H1 (cell line): ENCODE data around the gene TOP2A. TPM values are rescaled to one million over a fixed set of nuclear protein-coding genes. Genes with fewer than 3 reads are reported as not detected.

Experiments used
- CTCF ChIA-PET: fragments of 300-600 bp; sonication (Branson Sonifier 250); formaldehyde crosslinking; loops from one replicate; lab custom pipeline; 2021; ENCODE audit not compliant: partially characterized antibody; lab: Charles Lee
- POLR2A ChIA-PET: fragments of 300-600 bp; sonication (Branson Sonifier 250); formaldehyde crosslinking; loops from one replicate; lab custom pipeline; 2021; ENCODE audit warnings: inconsistent platforms; ENCODE audit not compliant: partially characterized antibody; lab: Charles Lee
- DNase-seq, 2 experiments: peaks; one replicate each; pipeline versions ENCODE4 v3.0.0 to v3.0.0-alpha.2; 2010 to 2022; ENCODE audit warnings: low spot score in 2 of 2, low read depth in 1 of 2, mixed read lengths in 1 of 2
- FAIRE-seq: peaks from 2 replicates; lab custom pipeline; 2011; peaks lifted over from hg19 to GRCh38; lab: Jason Lieb, UNC
- H2AFZ ChIP-seq: 2 replicates; pipeline ENCODE4 v1.8.1; 2012; ENCODE audit warnings: low read length, inconsistent platforms
- H2AK5ac ChIP-seq: 2 replicates; pipeline ENCODE4 v1.6.1; 2013; ENCODE audit warnings: low read depth, low read length
- H2BK120ac ChIP-seq: replicated peaks from 2 replicates; pipeline ENCODE3; 2013; ENCODE audit warnings: low read depth, low read length, inconsistent platforms
- H2BK12ac ChIP-seq: 2 replicates; pipeline ENCODE4 v1.6.1; 2013; ENCODE audit warnings: low read depth, low read length
- H2BK15ac ChIP-seq: 2 replicates; pipeline ENCODE4 v1.6.1; 2013; ENCODE audit warnings: low read length
- H2BK20ac ChIP-seq: 2 replicates; pipeline ENCODE4 v1.6.1; 2013; ENCODE audit warnings: low read length
- H2BK5ac ChIP-seq: 2 replicates; pipeline ENCODE4 v1.6.1; 2013; ENCODE audit warnings: low read depth, low read length
- H3K14ac ChIP-seq: 2 replicates; pipeline ENCODE4 v1.6.1; 2013; ENCODE audit warnings: inconsistent platforms; ENCODE audit not compliant: insufficient read length
- H3K18ac ChIP-seq: 2 replicates; pipeline ENCODE4 v1.6.1; 2013; ENCODE audit warnings: low read length; ENCODE audit errors: extremely low read depth
- H3K23ac ChIP-seq: 2 replicates; pipeline ENCODE4 v1.6.1; 2013; ENCODE audit warnings: inconsistent platforms; ENCODE audit not compliant: insufficient read length
- H3K23me2 ChIP-seq: 2 replicates; pipeline ENCODE4 v1.6.1; 2013; ENCODE audit warnings: low read depth, low read length
- H3K27ac ChIP-seq: 2 replicates; pipeline ENCODE4 v1.6.1; 2011; ENCODE audit warnings: low read depth, low read length, inconsistent platforms
- H3K27me3 ChIP-seq, 4 experiments: replicated peaks in 1 of 4; 1 replicate in 1 of 4; 2 replicates in 3 of 4; pipeline versions ENCODE4 v1.6.1 to v1.8.1; 2011 to 2013; ENCODE audit warnings: low read length in 3 of 4, mild to moderate bottlenecking in 3 of 4, inconsistent platforms in 2 of 4, mixed read lengths in 2 of 4, moderate library complexity in 1 of 4; ENCODE audit not compliant: control insufficient read depth in 3 of 4, insufficient read depth in 3 of 4; ENCODE audit errors: extremely low read depth in 1 of 4
- H3K36me3 ChIP-seq, 4 experiments: 2 replicates each; pipeline versions ENCODE4 v1.6.1 to v1.8.1; 2011 to 2013; ENCODE audit warnings: mild to moderate bottlenecking in 4 of 4, low read length in 3 of 4, moderate library complexity in 2 of 4, control low read depth in 1 of 4, inconsistent platforms in 1 of 4; ENCODE audit not compliant: insufficient read depth in 4 of 4, control insufficient read depth in 2 of 4
- H3K4ac ChIP-seq: replicated peaks from 2 replicates; pipeline ENCODE3; 2013; ENCODE audit warnings: low read length, low read depth, mixed read lengths, inconsistent platforms; ENCODE audit not compliant: insufficient read length
- H3K4me1 ChIP-seq, 4 experiments: replicated peaks in 1 of 4; 1 replicate in 1 of 4; 2 replicates in 3 of 4; pipeline versions ENCODE4 v1.6.1 to v1.8.1; 2011 to 2013; ENCODE audit warnings: low read length in 3 of 4, inconsistent platforms in 2 of 4, mixed read lengths in 1 of 4; ENCODE audit not compliant: insufficient read depth in 4 of 4, control insufficient read depth in 3 of 4
- H3K4me2 ChIP-seq, 2 experiments: 2 replicates each; pipeline versions ENCODE4 v1.6.1 to v1.8.1; 2011 to 2013; ENCODE audit warnings: low read depth in 2 of 2, low read length in 2 of 2, control low read depth in 1 of 2, inconsistent platforms in 1 of 2, mild to moderate bottlenecking in 1 of 2; ENCODE audit not compliant: insufficient read depth in 1 of 2
- H3K4me3 ChIP-seq, 4 experiments: fragments of 200-600, 300-600 bp in 1 of 4; sonication (generic), shearing (Covaris generic), sonication (Bioruptor Twin) in 1 of 4; 2 replicates each; pipeline versions ENCODE4 v1.5.1 to v1.8.1; 2011 to 2016; ENCODE audit warnings: low read length in 4 of 4, low read depth in 3 of 4, control low read depth in 2 of 4, inconsistent platforms in 2 of 4, mild to moderate bottlenecking in 2 of 4, mixed read lengths in 1 of 4, moderate library complexity in 1 of 4; ENCODE audit not compliant: insufficient read depth in 2 of 4; ENCODE audit errors: extremely low read depth in 1 of 4
- H3K56ac ChIP-seq: replicated peaks from 2 replicates; pipeline ENCODE3; 2013; ENCODE audit warnings: low read depth, mild to moderate bottlenecking, mixed read lengths, low read length, inconsistent platforms; ENCODE audit not compliant: insufficient read length
- H3K79me1 ChIP-seq: 2 replicates; pipeline ENCODE4 v1.6.1; 2013; ENCODE audit warnings: low read depth, low read length, control low read depth
- H3K79me2 ChIP-seq, 2 experiments: 2 replicates each; pipeline versions ENCODE4 v1.6.1 to v1.8.1; 2012 to 2013; ENCODE audit warnings: low read length in 2 of 2, mild to moderate bottlenecking in 2 of 2, inconsistent platforms in 1 of 2; ENCODE audit not compliant: insufficient read depth in 2 of 2, control insufficient read depth in 1 of 2
- H3K9ac ChIP-seq, 4 experiments: replicated peaks in 1 of 4; 1 replicate in 1 of 4; 2 replicates in 3 of 4; pipeline versions ENCODE4 v1.6.1 to v1.8.1; 2011 to 2013; ENCODE audit warnings: low read depth in 3 of 4, low read length in 3 of 4, control low read depth in 2 of 4, mild to moderate bottlenecking in 2 of 4, moderate library complexity in 2 of 4, inconsistent platforms in 1 of 4; ENCODE audit errors: extremely low read depth in 1 of 4
- H3K9me3 ChIP-seq, 2 experiments: 2 replicates each; pipeline versions ENCODE4 v1.6.1 to v1.8.1; 2012 to 2013; ENCODE audit warnings: mild to moderate bottlenecking in 2 of 2, moderate library complexity in 2 of 2, control low read depth in 1 of 2, inconsistent platforms in 1 of 2, low read depth in 1 of 2, low read length in 1 of 2, mixed read lengths in 1 of 2; ENCODE audit not compliant: insufficient read depth in 2 of 2
- H4K20me1 ChIP-seq, 2 experiments: replicated peaks in 1 of 2; 2 replicates each; pipeline versions ENCODE3 to v1.8.1; 2011 to 2013; ENCODE audit warnings: inconsistent platforms in 2 of 2, low read length in 2 of 2, mild to moderate bottlenecking in 1 of 2; ENCODE audit not compliant: insufficient read depth in 2 of 2, control insufficient read depth in 1 of 2
- H4K5ac ChIP-seq: 2 replicates; pipeline ENCODE4 v1.6.1; 2013; ENCODE audit warnings: low read length, low read depth, mixed read lengths, inconsistent platforms; ENCODE audit not compliant: insufficient read length
- H4K8ac ChIP-seq: 2 replicates; pipeline ENCODE4 v1.8.0; 2013; ENCODE audit warnings: mild to moderate bottlenecking, moderate library complexity, low read length, inconsistent platforms; ENCODE audit not compliant: insufficient read depth; ENCODE audit errors: extremely low read depth
- H4K91ac ChIP-seq: replicated peaks from 2 replicates; pipeline ENCODE3; 2013; ENCODE audit warnings: low read length, mixed read lengths, inconsistent platforms; ENCODE audit not compliant: insufficient read length
- ATF2 ChIP-seq: IDR thresholded peaks from 2 replicates; pipeline ENCODE4 v1.6.1; 2012; ENCODE audit warnings: low read length, inconsistent platforms
- CTBP2 ChIP-seq: IDR thresholded peaks from 2 replicates; pipeline ENCODE4 v1.7.0; 2011; ENCODE audit warnings: borderline replicate concordance, mild to moderate bottlenecking, moderate library complexity, mixed read lengths, low read length; ENCODE audit not compliant: insufficient read depth, insufficient read length
- FOSL1 ChIP-seq: IDR thresholded peaks from 2 replicates; pipeline ENCODE4 v1.6.1; 2011; ENCODE audit warnings: mild to moderate bottlenecking, low read depth, low read length, moderate library complexity; ENCODE audit not compliant: insufficient read depth
- GABPA ChIP-seq: IDR thresholded peaks from 2 replicates; pipeline ENCODE4 v1.6.1; 2011; ENCODE audit warnings: mild to moderate bottlenecking, low read length, moderate library complexity, borderline replicate concordance; ENCODE audit not compliant: insufficient read depth
- HDAC6 ChIP-seq: IDR thresholded peaks from one replicate; pipeline ENCODE4 v1.7.1; 2012; ENCODE audit warnings: low read depth, mild to moderate bottlenecking, inconsistent platforms, low read length, moderate library complexity
- NANOG ChIP-seq: IDR thresholded peaks from 2 replicates; pipeline ENCODE4 v1.6.1; 2011; ENCODE audit warnings: low read length, low read depth, mild to moderate bottlenecking, inconsistent platforms; ENCODE audit not compliant: insufficient read depth, poor library complexity, severe bottlenecking
- SIN3A ChIP-seq, 2 experiments: IDR thresholded peaks in 1 of 2; conservative IDR thresholded peaks in 1 of 2; 2 replicates each; pipeline ENCODE4 v1.6.1; 2011 to 2012; ENCODE audit warnings: low read length in 2 of 2, improper control_type of control experiment in 1 of 2, low read depth in 1 of 2, mild to moderate bottlenecking in 1 of 2
- SP4 ChIP-seq: IDR thresholded peaks from 2 replicates; pipeline ENCODE4 v1.6.1; 2012; ENCODE audit warnings: low read length, inconsistent platforms
- WGBS, 2 experiments: shearing (Covaris generic) in 1 of 2; methylation state at CpG; one replicate each; pipeline versions ENCODE4 v1.1.6 to v1.1.7; 2013 to 2015; ENCODE audit warnings: low lambda C conversion rate in 2 of 2, mixed read lengths in 2 of 2, inconsistent platforms in 1 of 2, low coverage in 1 of 2, missing lambda C conversion rate in 1 of 2; ENCODE audit not compliant: insufficient replicate concordance in 2 of 2, insufficient coverage in 1 of 2, insufficient read length in 1 of 2; ENCODE audit errors: extremely low coverage in 1 of 2, missing lambda C conversion rate in 1 of 2; 5-methylcytosine and 5-hydroxymethylcytosine counted together
- polyA plus RNA-seq, 7 experiments: library from polyadenylated mRNA; depleted of rRNA in 3 of 7; stranded (reverse) in 5 of 7; unstranded in 2 of 7; fragments of >200 nt in 5 of 7; fragments of 200-250 nt in 2 of 7; gene quantifications; 1 replicate in 5 of 7; 2 replicates in 1 of 7; 4 replicates in 1 of 7; pipeline versions ENCODE4 v1.2.1 to v1.2.3, GENCODE V29; 2011 to 2013; ENCODE audit warnings: missing spikeins in 2 of 7, mixed read lengths in 2 of 7
- total RNA-seq: library from RNA; stranded (reverse); fragmentation: NEBNext Ultra II Directional; extraction: Animal tissue kit (Norgen Biotek cat#: 25700); gene quantifications from 2 replicates; pipeline ENCODE4 v1.2.1, GENCODE V29; 2021

Gene TOP2A
- total and polyA plus RNA-seq, 2 of the 8 experiments (the other 6 are each of a cell fraction or from before 2014, with no cell fraction given) = 83.1 to 291 TPM

- H3K36me3 ChIP-seq = no peaks in the 10 kb centered on the region
- no peaks in the 10 kb centered on the region for H3K79me1 ChIP-seq
- ChIA-PET CTCF (interaction anchor here (0.8 to 30.8 kb wide), 25 partner anchors 9 to 1636 kb away, joined by 3 to 1198 read pairs (median 4); partner anchors contain the start of genes GJD3, RARA and WIPF2), POLR2A (interaction anchor here (0.8 to 27.8 kb wide), 5 partner anchors 8 to 53 kb away, joined by 3 to 570 read pairs (median 5); partner anchors contain the start of genes CDC6 and RARA)
- no peak overlapping the region for H2AFZ ChIP-seq
- no peaks in the 10 kb centered on the region for H3K79me2 ChIP-seq
- H4K91ac ChIP-seq = no peak overlapping the region
- H3K4me3 ChIP-seq = no peak overlapping the region
- no peak overlapping the region for H2AK5ac ChIP-seq
- peaks cover 0 to 20% (median 12%) of the 10 kb centered on the region in 4 experiments; a peak in 6 of 7 replicates for H3K4me1 ChIP-seq
- H4K5ac ChIP-seq = no peak overlapping the region
- no peak overlapping the region for H3K27ac ChIP-seq
- H3K9ac ChIP-seq = no peak overlapping the region
- H3K9me3 ChIP-seq = no peaks in the 10 kb centered on the region
- H3K14ac ChIP-seq = no peak overlapping the region
- H3K56ac ChIP-seq = no peak overlapping the region
- 52% methylated on average over 27 of the region's 29 CpGs; no CpG with 5 or more reads in 1 of the 2 experiments for WGBS, 2 experiments
- H2BK20ac ChIP-seq = no peak overlapping the region
- DNase-seq = peak in 1 of 2 experiments; percentile 100
- no peak overlapping the region for H3K4ac ChIP-seq
- H4K20me1 ChIP-seq = peaks cover 4 to 12% of the 10 kb centered on the region in 2 experiments
- no peak overlapping the region for H2BK120ac ChIP-seq
- no peak overlapping the region for H2BK12ac ChIP-seq
- no peak overlapping the region for H3K18ac ChIP-seq
- H3K4me2 ChIP-seq = 0 out of 4 replicates have a peak overlapping the region, but pooled peaks of 1 of the 2 experiments have one; percentile 10
- H2BK5ac ChIP-seq = no peak overlapping the region; the same call in 1 of the 2 replicates
- no peaks in the 10 kb centered on the region; the same call in 1 of the 2 replicates for H3K23me2 ChIP-seq
- FAIRE-seq = no peak
- H2BK15ac ChIP-seq = no peak overlapping the region
- no peak overlapping the region for H4K8ac ChIP-seq
- no peak overlapping the region for H3K23ac ChIP-seq
- 0 out of 7 replicates have a peak, but pooled peaks cover 0 to 2% (median 0%) of the 10 kb centered on the region in 4 experiments for H3K27me3 ChIP-seq
- TF ChIP-seq CTBP2 (no peak), HDAC6 (no peak), GABPA (peak; percentile 73; the same call in 1 of the 2 replicates), NANOG (no peak), SP4 (no peak), ATF2 (no peak), FOSL1 (no peak), SIN3A (conservative IDR thresholded peaks at IDR 0.05 in 1 of 2, IDR thresholded peaks at IDR 0.05 in 1 of 2; ENCODE audit: low read depth in 1 of 2, low read length in 2 of 2) (peak in 1 of 2 experiments; percentile 77; a peak in 2 of 4 replicates)
These were observed 62.4 kb downstream of the TOP2A start for GRCh38 chr17:40355123-40355803.
